Tibial nerve (tissue), 4 donors: Measurements from ENCODE around the gene TCEAL9. TPM values are rescaled to one million over a fixed set of nuclear protein-coding genes. Genes with fewer than 3 reads are reported as not detected.

Experiments used
- DNase-seq, 2 donors: peaks; one replicate each; pipeline ENCODE4 v3.0.0-alpha.2; 2019; ENCODE audit warnings: low spot score in 2 of 2
- H3K27ac ChIP-seq, 4 donors: fragments of 200-600 bp; sonication (generic) in 3 of 4; one replicate each; pipeline ENCODE4 v1.5.1; 2017 to 2019; ENCODE audit warnings: mild to moderate bottlenecking in 1 of 4
- H3K27me3 ChIP-seq, 2 donors: fragments of 200-600 bp; sonication (generic) in 1 of 2; one replicate each; pipeline versions ENCODE4 v1.5.1 to v1.6.0; 2017 to 2019
- H3K36me3 ChIP-seq, 3 donors: fragments of 200-600 bp; sonication (generic); one replicate each; pipeline ENCODE4 v1.5.1; 2018 to 2019
- H3K4me1 ChIP-seq, 4 donors: fragments of 200-600 bp; sonication (generic) in 3 of 4; one replicate each; pipeline ENCODE4 v1.5.1; 2017 to 2019
- H3K4me3 ChIP-seq, 4 donors: fragments of 200-600 bp; sonication (generic) in 3 of 4; one replicate each; pipeline ENCODE4 v1.5.1; 2017 to 2019; ENCODE audit warnings: mild to moderate bottlenecking in 1 of 4, moderate library complexity in 1 of 4
- H3K9me3 ChIP-seq, 4 donors: fragments of 200-600 bp; sonication (generic) in 3 of 4; one replicate each; pipeline ENCODE4 v1.5.1; 2017 to 2019
- CTCF ChIP-seq, 5 experiments: fragments of 200-600 bp in 3 of 5; fragments of 450-650 bp in 2 of 5; sonication (generic) in 3 of 5; IDR thresholded peaks; one replicate each; pipeline ENCODE4 v1.5.1; 2016 to 2019; ENCODE audit warnings: antibody characterized with exemption in 5 of 5, mild to moderate bottlenecking in 3 of 5, moderate library complexity in 2 of 5
- EP300 ChIP-seq, 2 donors: sonication (generic); formaldehyde crosslinking; IDR thresholded peaks; one replicate each; pipeline ENCODE4 v1.6.1; 2017; ENCODE audit warnings: antibody characterized with exemption in 2 of 2, mild to moderate bottlenecking in 1 of 2
- POLR2A ChIP-seq, 2 donors: fragments of 450-650 bp; IDR thresholded peaks; one replicate each; pipeline ENCODE4 v1.6.1; 2017; ENCODE audit warnings: antibody characterized with exemption in 2 of 2, mild to moderate bottlenecking in 2 of 2, moderate library complexity in 2 of 2
- WGBS, 2 donors: methylation state at CpG; one replicate each; pipeline ENCODE4 v1.1.5; 2018; 5-methylcytosine and 5-hydroxymethylcytosine counted together
- total RNA-seq, 4 donors: library from RNA; depleted of rRNA; stranded (reverse); fragments of >200 nt; gene quantifications; one replicate each; pipeline ENCODE4 v1.1.0, GENCODE V29; 2016

The TCEAL9 gene
- 100 to 1,000 TPM in 1 of 4 donors, 10 to 100 TPM in 3; 49.2 to 114 (median 55.4) TPM for total RNA-seq

- Histone ChIP-seq H3K4me1 (no peaks in the 10 kb centered on the region), H3K27ac (peak within 1 kb of the TSS; percentile 81 to 97 (median 94)), H3K27me3 (peaks cover 0 to 12% of the 10 kb centered on the region in 2 donors), H3K36me3 (no peaks in the 10 kb centered on the region), H3K9me3 (no peaks in the 10 kb centered on the region), H3K4me3 (peak within 1 kb of the TSS; percentile 54 to 69 (median 60))
- TF ChIP-seq CTCF (IDR thresholded peaks at IDR 0.05) (no peak), EP300 (IDR thresholded peaks at IDR 0.05) (peak in 1 of 2 donors; percentile 96), POLR2A (IDR thresholded peaks at IDR 0.05) (peak; percentile 88)
- WGBS, 2 donors: 0 to 37% methylated on average over 17 to 18 of the region's 18 CpGs
- DNase-seq: peak; percentile 20 to 65
Observed at GRCh38 chrX:103356130-103356798, at the start of gene TCEAL9. TCEAL9 (plus strand) TSS chrX:103356506; CDS start chrX:103357685, 1,179 bp downstream.

GRCh38 chrX:103309860-103310554 lies 46.3 kb upstream of the TCEAL9 start:
- Histone ChIP-seq H3K4me3 (peak overlapping the region; percentile 26 to 58 (median 45)), H3K4me1 (peaks cover 0 to 6% (median 0%) of the 10 kb centered on the region in 4 donors), H3K36me3 (no peaks in the 10 kb centered on the region), H3K9me3 (no peaks in the 10 kb centered on the region), H3K27me3 (peaks cover 0 to 51% of the 10 kb centered on the region in 2 donors), H3K27ac (peak overlapping the region in 1 of 4 donors; percentile 47)
- no peak for DNase-seq
- 49 to 55% methylated on average over 10 to 32 of the region's 32 CpGs for WGBS, 2 donors
- TF ChIP-seq EP300 (IDR thresholded peaks at IDR 0.05): no peak
- no peak for TF ChIP-seq CTCF (IDR thresholded peaks at IDR 0.05)
- no peak for TF ChIP-seq POLR2A (IDR thresholded peaks at IDR 0.05)

GRCh38 chrX:103310555-103311398 lies 45.5 kb upstream of the TCEAL9 start, which contains the start of gene BEX2:
BEX2 (minus strand) TSS chrX:103310990; CDS start chrX:103309976, 1,014 bp downstream.
- Histone ChIP-seq H3K4me1 (peaks cover 0 to 6% (median 0%) of the 10 kb centered on the region in 4 donors), H3K27me3 (peaks cover 0 to 46% of the 10 kb centered on the region in 2 donors), H3K9me3 (no peaks in the 10 kb centered on the region), H3K4me3 (peak within 1 kb of the TSS; percentile 26 to 58 (median 45)), H3K27ac (peak within 1 kb of the TSS in 1 of 4 donors; percentile 47), H3K36me3 (no peaks in the 10 kb centered on the region)
- TF ChIP-seq CTCF (IDR thresholded peaks at IDR 0.05) (no peak), POLR2A (IDR thresholded peaks at IDR 0.05) (peak in 1 of 2 donors; percentile 36), EP300 (IDR thresholded peaks at IDR 0.05) (peak in 1 of 2 donors; percentile 43)
- peak in 1 of 2 donors; percentile 12 for DNase-seq
- 8 to 43% methylated on average over 8 to 34 of the region's 52 CpGs for WGBS, 2 donors

GRCh38 chrX:103311399-103311780 lies 44.9 kb upstream of the TCEAL9 start:
- H3K4me1 ChIP-seq: peaks cover 0 to 6% (median 0%) of the 10 kb centered on the region in 4 donors
- H3K36me3 ChIP-seq: no peaks in the 10 kb centered on the region
- no peak overlapping the region for H3K4me3 ChIP-seq
- no peak for DNase-seq
- TF ChIP-seq POLR2A (IDR thresholded peaks at IDR 0.05) (no peak), EP300 (IDR thresholded peaks at IDR 0.05) (no peak)
- H3K27me3 ChIP-seq: peaks cover 0 to 42% of the 10 kb centered on the region in 2 donors
- WGBS, 2 donors: 69 to 74% methylated on average over 3 of the region's 3 CpGs
- H3K27ac ChIP-seq: no peak overlapping the region
- H3K9me3 ChIP-seq: no peaks in the 10 kb centered on the region

- Histone ChIP-seq H3K27ac (peak within 1 kb of the TSS in 3 of 4 donors; percentile 54 to 79 (median 61)), H3K4me1 (no peaks in the 10 kb centered on the region)
Observed at GRCh38 chrX:103329991-103330390, 26.3 kb upstream of the TCEAL9 start, which contains the start of gene TCEAL7. TCEAL7 (plus strand) TSS chrX:103330239; CDS start chrX:103331404, 1,165 bp downstream.

More at GRCh38 chrX:103329991-103330390, 26.3 kb upstream of the TCEAL9 start, which contains the start of gene TCEAL7:
- Histone ChIP-seq H3K36me3 (no peaks in the 10 kb centered on the region), H3K4me3 (peak within 1 kb of the TSS; percentile 12 to 48 (median 24)), H3K27me3 (peaks cover 0 to 23% of the 10 kb centered on the region in 2 donors), H3K9me3 (no peaks in the 10 kb centered on the region)
- TF ChIP-seq EP300 (IDR thresholded peaks at IDR 0.05) (peak in 1 of 2 donors; percentile 82), CTCF (IDR thresholded peaks at IDR 0.05) (no peak), POLR2A (IDR thresholded peaks at IDR 0.05) (peak; percentile 19 to 52)
- 1 to 41% methylated on average over 11 of the region's 11 CpGs for WGBS, 2 donors
- peak in 1 of 2 donors; percentile 20 for DNase-seq
